ENCODE measurements around the gene GAL3ST3. TPM values are rescaled to one million over a fixed set of nuclear protein-coding genes. Genes with fewer than 3 reads are reported as not detected.
A peak's percentile ranks its signal among the peaks of the same experiment; 100 is the strongest.

GAL3ST3 gene
- total RNA-seq, 1 experiment from 2014 or later = not detected

GRCh38 chr11:66069715-66070603 is 21.0 kb upstream of the GAL3ST3 start, which contains the start of gene PACS1:
PACS1 (plus strand) TSS chr11:66070272; CDS start chr11:66070487, 215 bp downstream.
- peak; percentile 55 for DNase-seq (ENCODE audit: low spot score)

- DNase-seq (ENCODE audit: low spot score) = peak; percentile 49
Observed at GRCh38 chr11:66068923-66069714, 20.2 kb upstream of the GAL3ST3 start.

DNA sequence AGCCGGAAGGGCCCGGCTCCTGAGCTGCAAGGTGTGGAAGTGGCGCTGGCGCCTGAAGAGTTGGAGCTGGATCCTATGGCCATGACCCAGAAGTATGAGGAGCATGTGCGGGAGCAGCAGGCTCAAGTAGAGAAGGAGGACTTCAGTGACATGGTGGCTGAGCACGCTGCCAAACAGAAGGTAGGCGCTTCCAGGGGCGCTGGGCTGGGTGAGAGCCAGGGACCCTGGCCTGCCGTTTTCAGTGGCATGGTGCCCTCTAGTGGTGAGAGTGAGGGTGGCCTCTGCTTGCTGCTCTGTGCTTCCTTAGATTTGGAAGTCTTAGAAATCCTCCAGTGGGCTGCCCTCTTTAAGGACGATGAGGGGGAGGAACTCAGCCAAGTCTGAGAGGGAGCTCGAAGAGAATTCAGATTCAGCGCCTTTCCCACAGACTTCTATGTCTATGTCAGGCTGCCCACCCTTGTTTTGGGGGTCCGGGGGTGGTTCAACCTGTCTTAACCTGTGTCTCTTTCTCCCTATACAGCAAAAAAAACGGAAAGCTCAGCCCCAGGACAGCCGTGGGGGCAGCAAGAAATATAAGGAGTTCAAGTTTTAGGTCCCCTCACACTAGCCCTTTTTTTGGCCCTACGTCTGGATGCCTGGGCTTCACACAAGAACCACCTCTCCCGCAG is 19.3 kb upstream of the GAL3ST3 start:
- DNase-seq (ENCODE audit: low spot score) = peak; percentile 66

GRCh38 chr11:66067640-66068039 is 18.7 kb upstream of the GAL3ST3 start:
- DNase-seq (ENCODE audit: low spot score) = no peak

- no peak for DNase-seq (ENCODE audit: low spot score)
Observed at GRCh38 chr11:66066751-66067150, 17.8 kb upstream of the GAL3ST3 start.

GRCh38 chr11:66064571-66064970 is 15.6 kb upstream of the GAL3ST3 start:
- no peak for DNase-seq (ENCODE audit: low spot score)

DNA sequence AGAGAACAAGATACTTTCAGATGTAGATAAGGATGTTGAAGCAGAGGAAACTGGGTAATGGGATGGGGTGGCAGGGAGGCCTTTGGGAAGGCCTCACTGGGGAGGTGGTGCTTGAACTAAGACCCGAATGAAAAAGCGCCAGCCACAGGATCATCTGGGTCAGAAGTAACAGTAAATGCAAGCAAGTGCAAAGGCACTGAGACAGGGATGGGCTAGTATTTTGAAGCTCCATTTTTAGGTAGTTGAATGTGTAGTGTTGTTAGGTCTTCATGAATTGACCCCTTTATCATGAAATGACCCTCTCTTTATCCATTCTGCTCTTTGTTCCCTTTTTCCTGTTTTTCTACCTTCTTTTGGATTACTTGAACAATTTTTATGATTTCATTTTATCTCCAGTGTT is 14.9 kb upstream of the GAL3ST3 start:
- no peak for DNase-seq (ENCODE audit: low spot score)

- no peak for DNase-seq (ENCODE audit: low spot score)
Observed at GRCh38 chr11:66062408-66062807, 13.4 kb upstream of the GAL3ST3 start.

DNA sequence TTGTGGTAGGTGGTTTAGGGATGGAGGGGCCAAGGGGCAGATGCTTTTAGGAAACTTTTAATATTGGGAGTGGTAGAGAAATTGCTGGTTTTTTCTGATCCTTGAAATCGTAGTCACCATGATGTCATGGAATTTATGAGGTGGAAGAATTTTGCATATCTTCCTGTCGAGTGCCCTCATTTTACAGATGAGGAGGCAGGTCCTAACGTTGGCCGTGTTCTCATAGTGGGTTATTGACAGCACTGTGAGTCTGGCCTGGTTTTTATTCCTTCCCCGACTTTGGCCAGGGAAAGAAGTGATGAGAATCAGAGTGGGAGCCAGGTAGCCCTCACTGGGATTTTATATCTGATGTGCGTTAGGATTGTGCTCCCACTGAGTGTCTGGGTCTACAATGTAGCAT is 12.3 kb upstream of the GAL3ST3 start:
- DNase-seq (ENCODE audit: low spot score) = no peak

GRCh38 chr11:66059966-66060680 is 11.2 kb upstream of the GAL3ST3 start:
- no peak for DNase-seq (ENCODE audit: low spot score)

GRCh38 chr11:66056501-66056900 is 7.5 kb upstream of the GAL3ST3 start:
- no peak for DNase-seq (ENCODE audit: low spot score)

- no peak for DNase-seq (ENCODE audit: low spot score)
Observed at GRCh38 chr11:66055021-66055420, 6.1 kb upstream of the GAL3ST3 start.

GRCh38 chr11:66052664-66052982 is 3.7 kb upstream of the GAL3ST3 start:
- DNase-seq (ENCODE audit: low spot score) = no peak

- peak; percentile 98 for DNase-seq (ENCODE audit: low spot score)
Observed at GRCh38 chr11:66051766-66052663, 3.1 kb upstream of the GAL3ST3 start, which contains the start of gene SF3B2. SF3B2 (plus strand) TSS chr11:66052364; CDS start chr11:66052385, 21 bp downstream.

DNA sequence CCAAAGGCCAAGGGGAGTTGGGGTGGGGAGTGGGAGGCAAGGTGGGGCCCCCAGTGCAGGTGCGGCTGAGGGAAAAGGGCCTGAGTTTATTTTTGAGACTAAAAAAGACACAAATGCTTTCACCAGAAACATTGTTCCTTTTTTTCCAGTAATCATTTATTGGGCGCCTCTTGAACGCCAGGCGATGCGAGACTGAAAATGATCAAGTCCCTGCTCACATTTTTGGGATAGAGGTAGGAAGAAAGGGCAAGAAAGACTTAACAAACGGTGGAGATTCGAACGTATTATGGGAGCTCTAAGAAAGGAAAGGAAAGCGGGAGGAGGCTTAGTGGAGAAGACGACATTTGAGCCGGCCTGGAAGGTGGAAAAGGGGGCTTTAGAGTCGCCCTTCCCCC is 2.4 kb upstream of the GAL3ST3 start:
- no peak for DNase-seq (ENCODE audit: low spot score)

DNA sequence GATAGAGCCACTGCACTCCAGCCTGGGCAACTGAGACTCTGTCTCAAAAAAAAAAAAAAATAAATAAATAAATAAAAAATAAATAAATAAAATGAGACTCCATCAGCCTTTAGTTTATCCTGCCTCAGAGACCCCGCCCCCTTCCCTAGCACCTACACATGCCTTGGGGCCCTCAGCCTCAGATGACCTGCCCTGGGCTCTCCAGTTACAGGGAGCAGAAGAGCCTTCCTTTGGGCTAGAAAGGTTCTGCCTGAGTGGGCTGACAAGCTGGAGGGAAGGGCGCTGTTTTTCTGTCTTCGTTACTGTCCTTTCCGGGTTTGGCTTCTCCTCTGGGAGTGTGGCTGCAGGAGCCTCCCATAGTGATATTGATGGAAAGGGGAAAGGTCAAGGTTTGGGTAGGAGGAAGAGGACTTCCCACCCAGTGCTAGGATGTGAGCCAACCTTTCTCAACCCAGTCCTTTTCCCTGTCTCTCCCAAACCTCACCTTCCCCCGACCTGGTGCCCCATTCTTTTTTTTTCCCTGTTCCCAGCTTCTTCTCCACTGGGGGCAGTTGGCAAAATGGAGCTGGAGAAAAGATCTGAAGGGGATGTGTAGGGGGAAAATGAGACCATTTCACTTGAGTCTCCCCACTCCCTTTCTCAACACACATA is 1.7 kb upstream of the GAL3ST3 start:
- no peak for DNase-seq (ENCODE audit: low spot score)

DNA sequence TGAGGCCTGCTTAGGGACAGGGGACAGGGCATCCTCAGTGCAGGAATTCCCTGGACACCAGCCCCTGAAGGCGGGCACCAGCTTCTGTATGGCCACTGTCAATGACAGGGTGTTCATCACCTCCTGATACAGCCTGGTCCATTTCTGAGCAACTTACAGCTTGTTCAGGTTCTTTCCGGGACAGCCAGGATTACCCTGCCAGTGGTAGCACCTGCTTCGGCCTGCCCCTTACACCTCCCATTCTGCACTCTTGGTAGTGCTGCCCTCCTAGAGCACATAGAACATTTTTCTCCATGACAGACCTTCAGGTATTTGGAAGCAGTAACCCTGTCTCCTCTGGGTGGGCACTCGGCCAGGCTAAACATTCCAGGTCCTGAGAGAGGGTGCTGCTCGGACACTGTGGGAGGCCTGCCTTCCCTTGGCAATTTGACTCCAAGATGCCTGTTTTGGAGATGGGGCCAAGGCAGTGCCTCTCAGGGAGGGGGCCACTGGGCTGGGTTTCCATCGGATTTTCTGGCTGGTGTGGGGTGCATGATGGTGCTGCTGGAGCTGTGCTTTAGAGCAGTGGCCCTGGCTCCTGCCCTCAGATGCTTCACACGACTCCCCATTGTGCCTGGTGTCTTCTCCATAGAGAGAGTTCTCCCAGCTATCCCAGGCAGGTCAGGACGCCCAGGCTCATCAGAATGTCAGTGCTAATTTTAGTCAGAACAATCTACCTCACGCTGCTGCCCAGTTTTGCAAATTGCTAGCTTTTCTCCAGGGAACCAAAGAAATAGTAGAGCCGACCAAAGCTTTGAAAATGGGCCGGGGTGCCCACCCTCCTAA is 1.2 kb downstream of the GAL3ST3 start:
- no peak for DNase-seq (ENCODE audit: low spot score)

DNA sequence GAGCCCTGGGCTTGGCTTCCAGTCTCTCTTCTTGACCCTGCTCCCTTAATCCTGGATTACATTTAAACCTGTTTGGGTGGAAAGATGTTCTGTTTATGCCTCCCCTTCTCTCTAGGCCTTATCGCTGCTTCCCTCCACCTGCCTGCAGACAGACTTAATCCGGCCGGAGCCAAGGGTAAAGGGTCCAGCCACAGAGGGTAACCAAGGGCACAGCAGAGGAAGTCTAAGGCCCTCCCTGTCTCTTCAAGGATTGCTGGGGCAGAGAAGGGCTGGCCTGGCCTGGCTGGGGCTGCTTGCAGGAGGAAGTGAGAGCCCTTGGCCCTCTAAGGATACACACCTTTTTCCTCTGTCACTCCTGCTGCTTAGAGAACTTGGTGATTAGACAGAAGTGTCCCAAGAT is 2.1 kb downstream of the GAL3ST3 start:
- no peak for DNase-seq (ENCODE audit: low spot score)

DNA sequence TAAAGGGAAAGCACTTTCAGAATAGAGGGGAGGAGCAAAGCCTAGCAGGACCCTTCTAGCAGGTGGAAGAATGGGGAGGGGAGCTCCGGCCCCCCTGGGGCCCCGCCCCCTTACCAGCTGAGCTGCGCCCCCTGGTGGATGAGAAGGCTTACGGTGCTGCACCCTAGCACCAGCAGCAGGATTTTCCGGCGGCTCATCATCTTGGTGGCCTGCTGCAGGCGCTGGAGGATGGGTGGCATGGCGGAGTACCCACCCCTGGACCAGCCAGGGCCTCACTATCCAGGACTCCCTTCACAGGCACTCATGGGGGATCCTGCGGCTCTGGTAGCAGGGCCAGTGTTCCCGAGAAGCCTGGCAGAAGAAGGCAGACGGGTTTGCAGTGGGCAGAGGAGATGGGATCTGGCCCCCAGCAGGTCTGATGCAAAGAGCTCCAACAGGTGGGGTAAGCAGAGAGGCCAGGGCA is 3.8 kb downstream of the GAL3ST3 start:
- DNase-seq (ENCODE audit: low spot score) = peak; percentile 56
